Muscle layer of colon (tissue), 2 donors: ENCODE measurements around the gene TMEM259.
A peak's percentile ranks its signal among the peaks of the same experiment; 100 is the strongest.

Source experiments
- H3K27ac ChIP-seq: one replicate; pipeline ENCODE4 v1.7.0; 2013; ENCODE audit warnings: low read depth, mild to moderate bottlenecking, low read length, moderate library complexity
- H3K27me3 ChIP-seq, 2 donors: one replicate each; pipeline ENCODE4 v1.7.0; 2013; ENCODE audit warnings: low read length in 2 of 2, mild to moderate bottlenecking in 2 of 2; ENCODE audit not compliant: insufficient read depth in 2 of 2, control insufficient read depth in 1 of 2
- H3K36me3 ChIP-seq: one replicate; pipeline ENCODE4 v1.7.0; 2013; ENCODE audit warnings: mild to moderate bottlenecking, low read length; ENCODE audit not compliant: insufficient read depth
- H3K4me1 ChIP-seq: one replicate; pipeline ENCODE4 v1.7.0; 2013; ENCODE audit warnings: mild to moderate bottlenecking, low read length; ENCODE audit not compliant: insufficient read depth
- H3K4me3 ChIP-seq, 2 donors: one replicate each; pipeline ENCODE4 v1.7.0; 2013; ENCODE audit warnings: low read length in 2 of 2, low read depth in 1 of 2, mild to moderate bottlenecking in 1 of 2, moderate library complexity in 1 of 2
- H3K9ac ChIP-seq: one replicate; pipeline ENCODE4 v1.7.0; 2013; ENCODE audit warnings: low read length
- H3K9me3 ChIP-seq: one replicate; pipeline ENCODE4 v1.7.0; 2013; ENCODE audit warnings: mild to moderate bottlenecking, low read length
- donor health status: abdominal sarcoma.
- donor health status: Adenocarcinoma of cecum.

Gene TMEM259

GRCh38 chr19:982567-983170 lies 38.3 kb downstream of the TMEM259 start:
- Histone ChIP-seq H3K36me3 (peaks cover 18% of the 10 kb centered on the region), H3K9me3 (no peaks in the 10 kb centered on the region), H3K4me3 (peak overlapping the region in 1 of 2 donors; percentile 42), H3K4me1 (peaks cover 11% of the 10 kb centered on the region), H3K9ac (no peak overlapping the region), H3K27ac (peak overlapping the region; percentile 19), H3K27me3 (no peaks in the 10 kb centered on the region)

- no peak overlapping the region for H3K9ac ChIP-seq
- no peak overlapping the region for H3K4me3 ChIP-seq
- no peaks in the 10 kb centered on the region for H3K9me3 ChIP-seq
- H3K36me3 ChIP-seq: no peaks in the 10 kb centered on the region
- H3K27ac ChIP-seq: no peak overlapping the region
- H3K4me1 ChIP-seq: peaks cover 11% of the 10 kb centered on the region
- H3K27me3 ChIP-seq: no peaks in the 10 kb centered on the region
Measured at GRCh38 chr19:980133-980998, 40.6 kb downstream of the TMEM259 start.

GRCh38 chr19:979318-979741 lies 41.6 kb downstream of the TMEM259 start:
- Histone ChIP-seq H3K27me3 (no peaks in the 10 kb centered on the region), H3K9me3 (no peaks in the 10 kb centered on the region), H3K9ac (no peak overlapping the region), H3K36me3 (no peaks in the 10 kb centered on the region), H3K27ac (no peak overlapping the region), H3K4me3 (no peak overlapping the region), H3K4me1 (peaks cover 6% of the 10 kb centered on the region)

- H3K4me3 ChIP-seq: no peak overlapping the region
- no peaks in the 10 kb centered on the region for H3K27me3 ChIP-seq
- H3K4me1 ChIP-seq: no peaks in the 10 kb centered on the region
- no peak overlapping the region for H3K9ac ChIP-seq
- H3K36me3 ChIP-seq: no peaks in the 10 kb centered on the region
- H3K27ac ChIP-seq: no peak overlapping the region
- no peaks in the 10 kb centered on the region for H3K9me3 ChIP-seq
Measured at GRCh38 chr19:977058-977464, 43.9 kb downstream of the TMEM259 start.

- no peak overlapping the region for H3K4me3 ChIP-seq
- no peak overlapping the region for H3K27ac ChIP-seq
- no peaks in the 10 kb centered on the region for H3K36me3 ChIP-seq
- H3K9ac ChIP-seq: no peak overlapping the region
- no peaks in the 10 kb centered on the region for H3K9me3 ChIP-seq
- H3K4me1 ChIP-seq: no peaks in the 10 kb centered on the region
- no peaks in the 10 kb centered on the region for H3K27me3 ChIP-seq
Measured at GRCh38 chr19:976476-976875, 44.4 kb downstream of the TMEM259 start.

- Histone ChIP-seq H3K4me3 (no peak overlapping the region), H3K4me1 (no peaks in the 10 kb centered on the region), H3K27me3 (no peaks in the 10 kb centered on the region), H3K9me3 (peaks cover 7% of the 10 kb centered on the region), H3K36me3 (peaks cover 7% of the 10 kb centered on the region), H3K27ac (no peak overlapping the region), H3K9ac (no peak overlapping the region)
Measured at GRCh38 chr19:974564-975257, 46.2 kb downstream of the TMEM259 start.

GRCh38 chr19:973726-974563 lies 47.0 kb downstream of the TMEM259 start:
- Histone ChIP-seq H3K4me1 (no peaks in the 10 kb centered on the region), H3K9me3 (peaks cover 7% of the 10 kb centered on the region), H3K27me3 (no peaks in the 10 kb centered on the region), H3K9ac (no peak overlapping the region), H3K36me3 (peaks cover 7% of the 10 kb centered on the region), H3K27ac (no peak overlapping the region), H3K4me3 (no peak overlapping the region)

- Histone ChIP-seq H3K4me1 (no peaks in the 10 kb centered on the region), H3K4me3 (no peak overlapping the region), H3K9me3 (peaks cover 7% of the 10 kb centered on the region), H3K36me3 (peaks cover 13% of the 10 kb centered on the region), H3K27me3 (no peaks in the 10 kb centered on the region), H3K27ac (no peak overlapping the region), H3K9ac (no peak overlapping the region)
Measured at GRCh38 chr19:972281-972680, 48.6 kb downstream of the TMEM259 start.

- no peak overlapping the region for H3K27ac ChIP-seq
- H3K27me3 ChIP-seq: no peaks in the 10 kb centered on the region
- H3K36me3 ChIP-seq: peaks cover 13% of the 10 kb centered on the region
- H3K9ac ChIP-seq: no peak overlapping the region
- H3K4me3 ChIP-seq: no peak overlapping the region
- peaks cover 7% of the 10 kb centered on the region for H3K9me3 ChIP-seq
- no peaks in the 10 kb centered on the region for H3K4me1 ChIP-seq
Measured at GRCh38 chr19:971795-972194, 49.1 kb downstream of the TMEM259 start.

- Histone ChIP-seq H3K36me3 (peaks cover 17% of the 10 kb centered on the region), H3K4me1 (no peaks in the 10 kb centered on the region), H3K27ac (no peak overlapping the region), H3K4me3 (no peak overlapping the region), H3K9ac (no peak overlapping the region), H3K9me3 (peaks cover 7% of the 10 kb centered on the region), H3K27me3 (no peaks in the 10 kb centered on the region)
Measured at GRCh38 chr19:970695-971094, 50.2 kb downstream of the TMEM259 start.
